Central memory CD4-positive, alpha-beta T cell (primary cell): Measurements from ENCODE around the gene CCDC27.

Experiments used
- DNase-seq: peaks from one replicate; pipeline ENCODE4 v3.0.0; 2022

Gene CCDC27

GRCh38 chr1:3761296-3762010 is 9.2 kb downstream of the CCDC27 start:
- no peak for DNase-seq

- no peak for DNase-seq
These were observed 10.1 kb downstream of the CCDC27 start for GRCh38 chr1:3762151-3762872.

- DNase-seq = no peak
These were observed 10.6 kb downstream of the CCDC27 start for GRCh38 chr1:3762873-3763228.

- no peak for DNase-seq
These were observed 11.3 kb downstream of the CCDC27 start for GRCh38 chr1:3763351-3764125.

- DNase-seq = no peak
These were observed 15.2 kb downstream of the CCDC27 start for GRCh38 chr1:3767328-3767925.

GRCh38 chr1:3768811-3769390 is 16.7 kb downstream of the CCDC27 start:
- no peak for DNase-seq

GRCh38 chr1:3770047-3770765 is 18.0 kb downstream of the CCDC27 start:
- no peak for DNase-seq

- DNase-seq = no peak
These were observed 19.1 kb downstream of the CCDC27 start for GRCh38 chr1:3771108-3772026.

GRCh38 chr1:3772027-3772714 is 19.9 kb downstream of the CCDC27 start:
- DNase-seq = peak; percentile 79

- no peak for DNase-seq
These were observed 20.7 kb downstream of the CCDC27 start, which contains the start of gene SMIM1 for GRCh38 chr1:3772715-3773571. TSS of gene SMIM1 (plus strand) at chr1:3772749. CDS start at chr1:3775374, 2,625 bp downstream.

- no peak for DNase-seq
These were observed 21.5 kb downstream of the CCDC27 start for GRCh38 chr1:3773572-3774275.

- no peak for DNase-seq
These were observed 22.2 kb downstream of the CCDC27 start for GRCh38 chr1:3774276-3774945.

- no peak for DNase-seq
These were observed 22.8 kb downstream of the CCDC27 start for GRCh38 chr1:3774946-3775489.

- DNase-seq = peak; percentile 36
These were observed 23.4 kb downstream of the CCDC27 start for GRCh38 chr1:3775490-3776230.

GRCh38 chr1:3776231-3776961 is 24.1 kb downstream of the CCDC27 start:
- no peak for DNase-seq

GRCh38 chr1:3777078-3777547 is 24.9 kb downstream of the CCDC27 start:
- no peak for DNase-seq
